NCI-H2029 (cell line): Measurements from ENCODE around the gene SIKE1.
"Not testable (repeated sequence)": the region's sequence is repeated elsewhere in the genome, so short reads cannot be mapped to it uniquely, and the experiment has no call there.

Source experiments
- DNase-seq: peaks from one replicate; lab custom pipeline; 2025; lab: John Stamatoyannopoulos, UW

The SIKE1 gene

DNA sequence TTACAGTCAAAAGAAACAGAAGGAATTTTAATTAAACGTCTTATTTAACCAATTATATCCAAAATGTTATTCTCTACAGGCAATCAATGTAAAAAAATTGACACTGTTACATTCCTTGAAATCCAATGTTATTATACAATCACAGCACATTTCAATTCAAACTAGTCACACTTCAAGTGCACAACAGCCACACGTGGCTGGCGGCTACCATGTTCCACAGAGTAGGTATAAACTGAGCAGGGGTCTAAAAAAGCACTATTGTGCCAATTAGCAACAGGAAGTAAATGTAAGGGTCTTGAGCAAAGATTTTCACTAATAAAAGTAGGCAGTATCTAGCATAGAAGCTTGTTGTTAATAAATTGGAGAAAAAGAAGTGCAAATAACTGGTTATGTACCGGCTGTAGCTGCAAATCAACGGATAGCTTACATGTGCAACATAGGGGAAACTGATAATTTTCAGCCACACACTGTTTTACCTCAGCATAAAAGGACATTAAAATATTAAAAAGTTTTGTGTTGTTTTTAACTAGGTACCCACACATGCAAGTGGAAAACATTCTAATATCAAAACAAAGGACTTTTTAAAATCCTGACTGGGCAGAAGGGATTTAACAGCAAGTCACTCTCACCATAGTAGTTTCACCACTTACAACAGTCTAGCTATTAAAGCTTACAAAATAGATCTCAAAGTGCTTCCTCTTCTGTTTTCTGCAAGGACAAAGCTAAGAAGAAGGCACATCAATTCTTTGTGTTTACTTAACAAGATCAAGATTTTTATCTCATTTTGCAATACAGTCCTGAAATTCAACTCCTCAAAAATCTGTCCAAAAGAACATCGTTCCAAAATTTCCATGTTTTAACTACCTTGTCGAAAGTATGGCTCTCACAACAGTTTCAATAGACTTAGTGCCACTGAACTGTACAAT, 25.2 kb downstream of the SIKE1 start:
- no peak for DNase-seq

- not testable (repeated sequence) for DNase-seq
These were observed 26.8 kb downstream of the SIKE1 start for GRCh38 chr1:114753702-114754101.

DNA sequence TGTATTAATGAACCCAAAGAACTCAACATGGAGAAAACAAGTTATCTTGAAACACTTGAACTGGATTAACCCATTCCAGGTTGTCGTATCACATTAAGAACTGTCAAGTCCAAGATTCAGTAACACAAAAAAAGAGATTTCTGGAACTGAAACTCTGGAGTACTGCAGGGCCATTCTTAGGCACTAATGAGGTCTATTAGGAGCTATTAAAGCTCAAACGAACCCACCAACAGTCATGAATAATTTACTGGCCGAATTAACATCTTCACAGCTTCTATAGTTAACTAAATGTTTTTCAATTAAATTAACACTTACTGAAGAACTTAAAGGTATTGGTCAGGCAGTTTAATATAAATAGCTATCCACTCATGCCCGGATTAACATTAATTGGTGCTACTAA, 27.3 kb downstream of the SIKE1 start:
- no peak for DNase-seq

DNA sequence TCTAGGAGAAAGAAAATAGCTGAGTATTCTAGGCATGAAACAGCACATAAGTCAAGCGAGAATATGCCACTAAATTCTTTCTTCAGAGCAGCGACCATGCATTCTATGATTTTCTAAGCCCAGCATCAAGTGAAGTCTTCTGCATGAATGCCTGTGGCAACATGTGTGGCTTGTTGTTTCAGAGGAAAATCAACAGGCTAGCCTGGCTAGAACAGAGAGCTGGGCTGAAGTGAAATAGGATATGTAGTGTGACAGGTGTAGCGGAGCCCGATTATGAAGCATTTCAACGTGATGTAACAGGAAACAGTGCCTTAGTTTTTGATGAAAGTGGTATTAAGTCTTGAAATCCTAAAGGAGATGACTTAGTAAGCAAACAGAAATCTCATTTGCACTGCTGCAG, 29.7 kb downstream of the SIKE1 start:
- DNase-seq: peak; percentile 55

DNA sequence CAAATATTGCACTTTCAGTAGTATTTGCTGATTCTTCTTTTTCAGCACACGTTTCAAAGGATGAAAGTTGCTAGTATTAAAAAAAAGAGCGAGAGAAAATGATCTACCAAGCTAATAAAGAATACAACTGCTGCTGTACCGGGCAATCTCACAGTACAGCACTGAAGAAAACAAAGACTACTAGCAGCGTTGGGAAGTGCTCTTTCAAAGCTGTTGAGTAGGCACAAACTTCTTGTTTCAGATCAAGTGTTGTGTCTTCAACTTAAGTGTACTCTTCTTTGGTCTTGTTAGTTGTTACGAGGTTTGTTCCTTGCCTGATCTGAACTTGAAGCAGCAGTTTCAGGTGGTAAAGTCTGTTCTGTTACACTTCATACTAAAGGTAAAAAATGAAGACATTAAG, 30.6 kb downstream of the SIKE1 start:
- no peak for DNase-seq

- DNase-seq: no peak
These were observed 33.9 kb downstream of the SIKE1 start for GRCh38 chr1:114746450-114747121.

DNA sequence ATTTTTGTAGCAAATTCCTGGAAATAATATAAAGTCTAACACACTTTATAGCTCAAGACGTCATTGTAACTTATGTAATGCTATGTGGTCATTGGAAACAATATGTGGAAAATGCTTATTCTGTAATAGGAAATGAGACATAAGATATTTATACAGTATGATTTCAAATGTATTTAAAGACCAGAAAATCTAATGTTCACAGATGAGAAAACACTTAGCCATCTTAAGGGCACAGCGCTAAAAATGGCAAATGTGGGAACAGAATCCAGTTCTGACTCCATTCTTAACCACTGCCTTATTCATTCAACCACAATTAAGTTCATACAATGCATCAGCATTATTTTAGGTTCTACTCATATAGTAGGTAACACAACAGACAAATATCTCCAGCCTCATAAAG, 35.2 kb downstream of the SIKE1 start:
- no peak for DNase-seq

DNA sequence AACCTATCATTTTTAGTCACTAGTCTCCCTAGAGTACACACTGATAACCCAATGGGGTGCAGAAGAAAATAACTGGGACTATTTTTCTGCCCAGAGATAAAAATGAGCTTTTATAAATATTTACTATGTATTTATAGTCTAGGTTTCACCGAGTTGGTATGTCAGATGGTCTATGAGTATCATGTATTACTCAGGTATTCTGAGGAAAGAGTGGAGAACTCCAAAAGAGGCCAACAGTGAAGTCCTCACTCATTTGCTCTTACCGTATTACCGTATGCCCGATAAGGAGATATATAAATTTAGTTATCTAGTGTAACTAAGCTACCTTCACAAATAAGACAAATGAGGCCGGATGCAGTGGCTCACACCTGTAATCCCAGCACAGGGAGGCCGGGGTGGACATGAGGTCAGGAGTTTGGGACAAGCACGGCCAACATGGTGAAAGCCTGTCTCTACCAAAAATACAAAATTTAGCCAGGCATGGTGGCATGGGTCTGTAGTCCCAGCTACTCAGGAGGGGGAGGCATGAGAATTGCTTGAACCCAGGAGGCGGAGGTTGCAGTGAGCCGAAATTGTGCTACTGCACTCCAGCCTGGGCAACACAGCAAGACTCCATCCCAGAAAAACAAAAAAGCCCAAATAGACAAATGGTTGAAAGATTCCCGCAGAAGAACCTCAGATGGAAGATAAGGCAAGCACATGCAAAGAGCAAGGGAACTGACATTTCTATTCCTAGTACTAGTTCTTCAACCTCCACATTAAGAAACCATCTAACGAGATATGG, 38.3 kb downstream of the SIKE1 start:
- no peak for DNase-seq

DNA sequence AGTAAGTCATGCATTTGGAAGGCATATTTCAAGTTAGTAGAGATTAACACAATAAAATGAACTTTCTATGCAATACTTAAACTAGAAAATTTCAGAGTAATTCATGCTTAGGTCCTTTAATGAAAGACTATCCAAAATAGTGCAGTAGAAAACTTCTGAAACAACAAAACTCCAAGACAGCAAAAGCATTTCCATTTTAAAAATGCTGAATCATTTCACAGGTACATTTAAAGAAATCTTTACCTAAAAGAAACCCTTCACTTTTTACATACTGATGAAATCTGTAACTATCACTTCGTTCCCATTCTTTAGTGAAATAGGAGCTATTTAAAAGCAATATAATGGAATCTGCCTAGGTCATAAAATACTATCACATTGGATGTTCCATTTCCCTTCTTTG, 40.2 kb downstream of the SIKE1 start:
- no peak for DNase-seq

DNA sequence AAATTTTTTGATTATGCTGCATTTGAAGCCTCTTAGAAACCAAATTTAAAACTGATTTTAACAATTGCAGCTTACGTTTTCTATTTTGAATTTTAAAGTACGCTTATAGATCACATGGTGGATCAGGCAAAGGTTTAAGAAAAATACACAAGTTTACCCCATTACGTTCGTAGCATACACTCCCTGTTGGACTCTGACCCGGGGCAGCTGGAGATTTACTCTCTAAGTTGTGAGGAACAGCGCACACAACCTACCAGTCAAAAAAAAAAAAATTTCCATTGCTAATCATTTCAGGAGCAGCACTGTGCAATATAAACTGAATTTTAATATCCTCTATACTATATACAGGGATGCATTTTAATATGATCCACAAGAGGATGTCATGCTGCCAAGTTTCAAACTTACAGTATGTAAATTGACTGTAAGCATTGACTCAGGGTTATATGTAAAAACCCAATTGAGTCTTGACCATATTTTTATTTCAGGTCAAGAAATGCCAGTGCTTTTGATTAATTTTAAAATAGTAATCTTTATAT, 43.1 kb downstream of the SIKE1 start:
- DNase-seq: no peak

DNA sequence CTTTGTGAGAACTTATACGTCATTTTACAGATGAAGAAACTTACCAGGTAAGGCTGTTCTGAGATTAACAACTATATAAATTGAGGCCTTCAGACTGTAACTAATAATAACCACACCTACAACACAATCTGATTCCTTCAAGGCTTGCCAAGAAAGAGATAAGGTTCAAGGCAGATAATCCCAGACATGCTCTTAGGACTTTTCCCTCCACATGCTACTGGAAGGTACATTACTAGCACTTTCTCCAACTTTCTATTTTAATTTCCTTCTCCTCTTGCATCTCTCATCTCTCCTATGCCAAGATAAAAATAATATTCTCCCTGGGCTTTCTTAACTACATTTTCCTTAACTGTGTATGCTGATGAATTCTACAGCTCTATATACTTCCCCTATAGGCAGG, 45.0 kb downstream of the SIKE1 start:
- no peak for DNase-seq

- no peak for DNase-seq
These were observed 50.7 kb downstream of the SIKE1 start for GRCh38 chr1:114729782-114730181.

- DNase-seq: no peak
These were observed 51.9 kb downstream of the SIKE1 start for GRCh38 chr1:114728553-114728952.

- DNase-seq: no peak
These were observed 55.3 kb downstream of the SIKE1 start for GRCh38 chr1:114725230-114725629.

- no peak for DNase-seq
These were observed 56.6 kb downstream of the SIKE1 start for GRCh38 chr1:114723915-114724314.

GRCh38 chr1:114723457-114723856, 57.0 kb downstream of the SIKE1 start:
- no peak for DNase-seq

DNA sequence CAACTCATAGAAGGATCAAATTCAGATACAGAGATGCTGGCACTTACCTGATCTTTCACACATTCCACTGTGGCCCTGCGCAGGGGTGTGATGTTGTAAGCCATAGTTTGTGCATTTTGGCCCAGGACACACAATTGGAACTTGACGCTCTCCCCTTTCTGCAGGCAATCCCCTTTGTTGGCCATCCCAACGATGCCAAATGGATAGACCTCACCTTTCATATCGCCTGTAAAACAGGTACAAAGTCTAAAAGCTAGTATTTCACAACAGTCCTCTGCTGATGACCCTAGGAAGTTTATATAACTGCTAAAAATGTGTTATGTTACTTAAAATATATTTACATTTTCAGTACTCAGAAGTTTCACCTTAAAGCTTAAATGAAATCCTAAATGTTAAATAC, 60.0 kb downstream of the SIKE1 start:
- no peak for DNase-seq
